Nephron progenitor cell (in vitro differentiated cells): ENCODE results near the gene MTG2.

ENCODE experiments used
- DNase-seq: peaks from one replicate; pipeline ENCODE4 v3.0.0; 2021
- H3K27ac Mint-ChIP-seq: 2 replicates; pipeline ENCODE4 v1.8.0; 2021; ENCODE audit warnings: mild to moderate bottlenecking, moderate library complexity, mixed read lengths
- H3K27me3 Mint-ChIP-seq: 2 replicates; pipeline ENCODE4 v1.8.0; 2021; ENCODE audit warnings: mild to moderate bottlenecking, low read depth, mixed read lengths; ENCODE audit not compliant: poor library complexity
- H3K36me3 Mint-ChIP-seq: 2 replicates; pipeline ENCODE4 v1.8.0; 2021; ENCODE audit warnings: low read depth, mixed read lengths
- H3K4me1 Mint-ChIP-seq: 2 replicates; pipeline ENCODE4 v1.8.0; 2021; ENCODE audit warnings: mixed read lengths
- H3K4me3 Mint-ChIP-seq: 2 replicates; pipeline ENCODE4 v1.8.0; 2021; ENCODE audit warnings: mild to moderate bottlenecking, moderate library complexity, mixed read lengths
- H3K9me3 Mint-ChIP-seq: 2 replicates; pipeline ENCODE4 v1.8.0; 2021; ENCODE audit warnings: mild to moderate bottlenecking, moderate library complexity, mixed read lengths
- TF ChIP-seq, protein P1 (sequence below): fragments of 200-600 bp; sonication (generic); IDR thresholded peaks from 2 replicates; pipeline ENCODE4 v1.5.0; 2021; ENCODE audit warnings: antibody characterized with exemption

The MTG2 gene

DNA sequence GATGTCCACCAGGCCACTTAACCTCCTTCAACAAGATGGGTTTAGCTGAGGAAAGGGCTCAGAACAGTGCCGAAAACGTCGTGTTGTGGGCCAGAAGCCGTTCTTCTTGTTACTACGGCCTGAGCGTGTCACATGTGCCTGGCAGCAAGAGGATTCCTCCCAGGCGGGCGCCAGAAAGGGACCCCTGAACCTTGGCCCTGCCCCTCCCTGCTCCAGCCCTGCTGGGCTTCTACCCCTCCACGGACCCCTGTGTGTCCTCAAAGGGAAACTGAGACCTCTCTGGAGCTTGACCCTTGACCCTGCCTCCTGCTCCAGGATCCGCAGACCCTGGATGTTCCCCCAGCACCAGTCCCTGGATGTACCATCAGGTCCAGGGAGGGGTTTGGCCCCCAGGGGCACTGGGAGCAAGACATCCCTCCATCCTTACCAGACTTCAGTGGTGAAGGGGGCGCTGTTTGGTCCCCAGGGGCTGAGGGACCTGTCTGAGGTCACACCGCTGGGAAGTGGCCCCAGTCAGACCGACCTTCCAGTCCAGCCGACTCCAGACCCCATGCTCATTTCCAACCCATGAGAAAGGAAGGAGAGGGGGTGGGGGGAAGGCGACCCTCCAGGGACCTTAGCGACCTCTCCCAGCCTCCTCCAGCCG, 27.1 kb downstream of the MTG2 start:
- no peak for DNase-seq
- Mint-ChIP-seq H3K9me3 (no peaks in the 10 kb centered on the region), H3K4me1 (peaks cover 14% of the 10 kb centered on the region), H3K4me3 (no peak overlapping the region), H3K36me3 (no peaks in the 10 kb centered on the region), H3K27me3 (peaks cover 42% of the 10 kb centered on the region), H3K27ac (no peak overlapping the region)
- TF ChIP-seq, protein P1, sequence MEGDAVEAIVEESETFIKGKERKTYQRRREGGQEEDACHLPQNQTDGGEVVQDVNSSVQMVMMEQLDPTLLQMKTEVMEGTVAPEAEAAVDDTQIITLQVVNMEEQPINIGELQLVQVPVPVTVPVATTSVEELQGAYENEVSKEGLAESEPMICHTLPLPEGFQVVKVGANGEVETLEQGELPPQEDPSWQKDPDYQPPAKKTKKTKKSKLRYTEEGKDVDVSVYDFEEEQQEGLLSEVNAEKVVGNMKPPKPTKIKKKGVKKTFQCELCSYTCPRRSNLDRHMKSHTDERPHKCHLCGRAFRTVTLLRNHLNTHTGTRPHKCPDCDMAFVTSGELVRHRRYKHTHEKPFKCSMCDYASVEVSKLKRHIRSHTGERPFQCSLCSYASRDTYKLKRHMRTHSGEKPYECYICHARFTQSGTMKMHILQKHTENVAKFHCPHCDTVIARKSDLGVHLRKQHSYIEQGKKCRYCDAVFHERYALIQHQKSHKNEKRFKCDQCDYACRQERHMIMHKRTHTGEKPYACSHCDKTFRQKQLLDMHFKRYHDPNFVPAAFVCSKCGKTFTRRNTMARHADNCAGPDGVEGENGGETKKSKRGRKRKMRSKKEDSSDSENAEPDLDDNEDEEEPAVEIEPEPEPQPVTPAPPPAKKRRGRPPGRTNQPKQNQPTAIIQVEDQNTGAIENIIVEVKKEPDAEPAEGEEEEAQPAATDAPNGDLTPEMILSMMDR: no peak

DNA sequence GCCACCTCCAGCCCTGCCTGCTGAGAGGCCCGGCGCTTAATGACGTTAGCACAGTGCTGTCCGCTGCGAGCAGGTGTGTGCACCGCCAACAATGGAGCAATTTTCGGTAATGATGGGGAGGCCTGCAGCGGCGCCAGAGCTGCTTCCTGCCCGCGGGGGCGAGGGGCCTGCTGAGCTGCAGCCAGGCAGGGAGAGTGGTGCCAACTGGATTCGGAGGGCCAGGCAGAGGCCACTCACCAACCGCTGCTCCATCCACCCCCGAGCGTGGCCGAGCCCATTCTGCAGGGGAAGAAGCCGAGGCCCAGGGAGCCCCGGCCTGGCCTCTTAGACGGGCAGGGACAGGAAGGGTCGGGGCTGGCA, 27.6 kb downstream of the MTG2 start:
- H3K27me3 Mint-ChIP-seq: peaks cover 44% of the 10 kb centered on the region
- DNase-seq: no peak
- H3K4me1 Mint-ChIP-seq: peaks cover 14% of the 10 kb centered on the region
- H3K9me3 Mint-ChIP-seq: no peaks in the 10 kb centered on the region
- TF ChIP-seq, protein P1: no peak
- H3K27ac Mint-ChIP-seq: no peak overlapping the region
- H3K36me3 Mint-ChIP-seq: no peaks in the 10 kb centered on the region
- no peak overlapping the region for H3K4me3 Mint-ChIP-seq

DNA sequence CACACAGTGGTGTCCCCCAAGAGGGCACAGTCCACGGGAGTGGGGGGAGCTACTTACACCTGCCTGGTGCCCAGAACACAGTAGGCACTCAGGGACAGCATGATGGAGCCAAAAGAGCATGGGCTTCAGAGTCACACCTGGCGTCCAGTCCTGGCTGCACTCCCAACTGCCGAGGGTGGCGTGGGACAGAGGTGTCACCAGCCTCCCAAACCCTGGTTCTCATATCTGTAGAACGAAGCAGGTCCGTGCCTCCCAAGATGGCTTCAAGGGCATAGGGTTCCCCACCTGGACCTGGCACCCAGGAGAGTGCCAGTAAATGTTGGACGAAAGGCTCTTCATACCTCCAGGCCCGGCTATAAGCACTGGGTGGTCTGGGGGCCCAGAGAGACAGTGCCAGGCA, 28.4 kb downstream of the MTG2 start:
- Mint-ChIP-seq H3K9me3 (no peaks in the 10 kb centered on the region), H3K27ac (no peak overlapping the region), H3K4me1 (peaks cover 14% of the 10 kb centered on the region), H3K27me3 (peaks cover 48% of the 10 kb centered on the region), H3K4me3 (no peak overlapping the region), H3K36me3 (no peaks in the 10 kb centered on the region)
- TF ChIP-seq, protein P1: no peak
- DNase-seq: no peak

DNA sequence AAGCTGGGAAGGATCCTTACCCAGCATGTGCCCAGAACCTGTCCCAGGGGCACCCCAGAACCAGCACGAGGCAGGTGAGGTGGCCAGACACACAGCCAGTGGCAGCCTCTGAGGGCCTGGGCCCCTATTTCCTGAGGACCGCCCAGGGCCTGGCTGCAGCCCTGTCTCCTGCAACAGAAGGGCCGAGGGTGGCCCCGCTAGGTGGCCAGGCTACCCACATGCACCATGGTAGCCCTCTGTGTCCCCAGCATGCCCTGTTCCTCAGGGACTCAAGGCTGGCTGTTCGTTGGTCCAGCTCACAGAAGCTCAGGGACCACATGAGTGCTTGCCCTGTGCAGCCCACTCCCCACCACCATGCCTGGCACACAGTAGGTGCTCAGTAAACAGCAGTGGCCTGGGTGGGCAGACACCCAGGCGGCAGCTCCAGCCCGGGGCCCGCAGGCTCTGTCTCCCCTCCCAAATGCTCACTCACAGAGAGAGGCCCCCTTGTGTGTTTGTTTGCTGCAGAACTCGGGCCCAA, 29.0 kb downstream of the MTG2 start:
- Mint-ChIP-seq H3K27me3 (peaks cover 54% of the 10 kb centered on the region), H3K4me1 (peaks cover 14% of the 10 kb centered on the region), H3K4me3 (no peak overlapping the region), H3K9me3 (no peaks in the 10 kb centered on the region), H3K36me3 (no peaks in the 10 kb centered on the region), H3K27ac (no peak overlapping the region)
- TF ChIP-seq, protein P1: no peak
- no peak for DNase-seq

DNA sequence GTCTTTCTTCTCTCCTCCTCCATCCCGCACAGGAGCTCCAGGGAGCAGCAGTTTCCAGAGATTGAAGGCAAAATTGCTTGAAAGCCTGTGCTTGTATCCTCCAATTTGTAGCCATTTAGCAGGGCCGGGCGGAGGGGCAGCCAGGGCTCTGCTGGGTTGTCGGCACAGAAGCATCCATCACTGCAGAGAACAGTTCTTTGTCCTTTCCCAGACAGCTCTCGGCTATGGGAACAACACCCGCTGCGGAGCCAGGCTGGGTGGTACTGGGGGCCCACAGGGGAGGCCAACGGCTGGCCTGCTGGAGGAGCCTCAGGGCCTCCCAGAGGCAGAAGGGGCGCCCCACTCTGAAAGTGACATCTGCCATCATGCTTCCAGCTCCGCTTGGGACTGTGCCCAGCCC, 29.5 kb downstream of the MTG2 start:
- Mint-ChIP-seq H3K27me3 (peaks cover 58% of the 10 kb centered on the region), H3K4me3 (no peak overlapping the region), H3K4me1 (peaks cover 14% of the 10 kb centered on the region), H3K36me3 (no peaks in the 10 kb centered on the region), H3K9me3 (no peaks in the 10 kb centered on the region), H3K27ac (no peak overlapping the region)
- DNase-seq: no peak
- TF ChIP-seq, protein P1: no peak

DNA sequence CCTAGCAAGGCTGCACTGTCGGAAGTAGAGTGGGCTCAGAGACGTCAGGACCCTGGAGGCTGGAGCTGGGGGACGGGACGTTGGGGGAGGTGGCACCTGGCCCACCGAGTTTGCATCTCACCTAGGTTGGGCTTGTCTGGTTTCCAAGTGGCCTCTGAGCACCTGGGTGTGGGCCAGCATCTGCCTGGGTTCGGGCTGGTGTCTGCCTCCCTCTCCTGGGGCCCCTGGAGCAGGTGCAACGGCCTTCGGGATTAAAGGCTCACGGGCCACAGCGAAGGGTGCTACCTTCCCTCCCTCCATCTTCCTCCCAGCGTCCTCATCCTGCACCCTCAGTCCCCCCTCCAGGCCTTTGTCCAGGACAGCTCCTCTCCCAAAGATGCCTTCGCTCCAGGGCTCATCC, 31.2 kb downstream of the MTG2 start:
- H3K4me3 Mint-ChIP-seq: no peak overlapping the region
- no peak for DNase-seq
- no peaks in the 10 kb centered on the region for H3K9me3 Mint-ChIP-seq
- TF ChIP-seq, protein P1: no peak
- H3K27me3 Mint-ChIP-seq: peaks cover 72% of the 10 kb centered on the region
- peaks cover 7% of the 10 kb centered on the region for H3K4me1 Mint-ChIP-seq
- no peaks in the 10 kb centered on the region for H3K36me3 Mint-ChIP-seq
- no peak overlapping the region for H3K27ac Mint-ChIP-seq
